Measurements from ENCODE around the gene GAS2L3. TPM values are rescaled to one million over a fixed set of nuclear protein-coding genes. Genes with fewer than 3 reads are reported as not detected.

GAS2L3 gene
- total and polyA plus RNA-seq, 2 of the 8 experiments (the other 6 are each of a cell fraction or from before 2014, with no cell fraction given) = 2.1 to 19.3 TPM

DNA sequence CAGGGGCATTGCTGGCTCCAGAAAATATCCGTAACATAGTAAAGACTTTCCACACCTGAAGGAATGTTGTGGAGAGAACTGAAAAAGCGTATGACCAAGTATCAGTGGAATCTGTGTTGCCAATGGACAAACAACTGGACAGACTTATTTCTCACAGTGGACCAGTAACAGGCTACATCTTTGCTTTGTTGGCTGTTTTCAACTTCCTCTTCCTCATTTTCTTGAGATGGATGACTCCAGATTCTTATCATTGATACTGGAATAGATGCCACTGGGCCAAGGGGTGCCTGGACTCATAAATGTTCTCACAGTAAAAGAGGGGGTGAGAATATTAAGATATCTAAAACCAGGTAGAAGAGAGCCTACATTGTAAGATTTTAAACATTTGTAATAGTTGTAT, 6.4 kb downstream of the GAS2L3 start (continued):
- TF ChIP-seq, protein P1, sequence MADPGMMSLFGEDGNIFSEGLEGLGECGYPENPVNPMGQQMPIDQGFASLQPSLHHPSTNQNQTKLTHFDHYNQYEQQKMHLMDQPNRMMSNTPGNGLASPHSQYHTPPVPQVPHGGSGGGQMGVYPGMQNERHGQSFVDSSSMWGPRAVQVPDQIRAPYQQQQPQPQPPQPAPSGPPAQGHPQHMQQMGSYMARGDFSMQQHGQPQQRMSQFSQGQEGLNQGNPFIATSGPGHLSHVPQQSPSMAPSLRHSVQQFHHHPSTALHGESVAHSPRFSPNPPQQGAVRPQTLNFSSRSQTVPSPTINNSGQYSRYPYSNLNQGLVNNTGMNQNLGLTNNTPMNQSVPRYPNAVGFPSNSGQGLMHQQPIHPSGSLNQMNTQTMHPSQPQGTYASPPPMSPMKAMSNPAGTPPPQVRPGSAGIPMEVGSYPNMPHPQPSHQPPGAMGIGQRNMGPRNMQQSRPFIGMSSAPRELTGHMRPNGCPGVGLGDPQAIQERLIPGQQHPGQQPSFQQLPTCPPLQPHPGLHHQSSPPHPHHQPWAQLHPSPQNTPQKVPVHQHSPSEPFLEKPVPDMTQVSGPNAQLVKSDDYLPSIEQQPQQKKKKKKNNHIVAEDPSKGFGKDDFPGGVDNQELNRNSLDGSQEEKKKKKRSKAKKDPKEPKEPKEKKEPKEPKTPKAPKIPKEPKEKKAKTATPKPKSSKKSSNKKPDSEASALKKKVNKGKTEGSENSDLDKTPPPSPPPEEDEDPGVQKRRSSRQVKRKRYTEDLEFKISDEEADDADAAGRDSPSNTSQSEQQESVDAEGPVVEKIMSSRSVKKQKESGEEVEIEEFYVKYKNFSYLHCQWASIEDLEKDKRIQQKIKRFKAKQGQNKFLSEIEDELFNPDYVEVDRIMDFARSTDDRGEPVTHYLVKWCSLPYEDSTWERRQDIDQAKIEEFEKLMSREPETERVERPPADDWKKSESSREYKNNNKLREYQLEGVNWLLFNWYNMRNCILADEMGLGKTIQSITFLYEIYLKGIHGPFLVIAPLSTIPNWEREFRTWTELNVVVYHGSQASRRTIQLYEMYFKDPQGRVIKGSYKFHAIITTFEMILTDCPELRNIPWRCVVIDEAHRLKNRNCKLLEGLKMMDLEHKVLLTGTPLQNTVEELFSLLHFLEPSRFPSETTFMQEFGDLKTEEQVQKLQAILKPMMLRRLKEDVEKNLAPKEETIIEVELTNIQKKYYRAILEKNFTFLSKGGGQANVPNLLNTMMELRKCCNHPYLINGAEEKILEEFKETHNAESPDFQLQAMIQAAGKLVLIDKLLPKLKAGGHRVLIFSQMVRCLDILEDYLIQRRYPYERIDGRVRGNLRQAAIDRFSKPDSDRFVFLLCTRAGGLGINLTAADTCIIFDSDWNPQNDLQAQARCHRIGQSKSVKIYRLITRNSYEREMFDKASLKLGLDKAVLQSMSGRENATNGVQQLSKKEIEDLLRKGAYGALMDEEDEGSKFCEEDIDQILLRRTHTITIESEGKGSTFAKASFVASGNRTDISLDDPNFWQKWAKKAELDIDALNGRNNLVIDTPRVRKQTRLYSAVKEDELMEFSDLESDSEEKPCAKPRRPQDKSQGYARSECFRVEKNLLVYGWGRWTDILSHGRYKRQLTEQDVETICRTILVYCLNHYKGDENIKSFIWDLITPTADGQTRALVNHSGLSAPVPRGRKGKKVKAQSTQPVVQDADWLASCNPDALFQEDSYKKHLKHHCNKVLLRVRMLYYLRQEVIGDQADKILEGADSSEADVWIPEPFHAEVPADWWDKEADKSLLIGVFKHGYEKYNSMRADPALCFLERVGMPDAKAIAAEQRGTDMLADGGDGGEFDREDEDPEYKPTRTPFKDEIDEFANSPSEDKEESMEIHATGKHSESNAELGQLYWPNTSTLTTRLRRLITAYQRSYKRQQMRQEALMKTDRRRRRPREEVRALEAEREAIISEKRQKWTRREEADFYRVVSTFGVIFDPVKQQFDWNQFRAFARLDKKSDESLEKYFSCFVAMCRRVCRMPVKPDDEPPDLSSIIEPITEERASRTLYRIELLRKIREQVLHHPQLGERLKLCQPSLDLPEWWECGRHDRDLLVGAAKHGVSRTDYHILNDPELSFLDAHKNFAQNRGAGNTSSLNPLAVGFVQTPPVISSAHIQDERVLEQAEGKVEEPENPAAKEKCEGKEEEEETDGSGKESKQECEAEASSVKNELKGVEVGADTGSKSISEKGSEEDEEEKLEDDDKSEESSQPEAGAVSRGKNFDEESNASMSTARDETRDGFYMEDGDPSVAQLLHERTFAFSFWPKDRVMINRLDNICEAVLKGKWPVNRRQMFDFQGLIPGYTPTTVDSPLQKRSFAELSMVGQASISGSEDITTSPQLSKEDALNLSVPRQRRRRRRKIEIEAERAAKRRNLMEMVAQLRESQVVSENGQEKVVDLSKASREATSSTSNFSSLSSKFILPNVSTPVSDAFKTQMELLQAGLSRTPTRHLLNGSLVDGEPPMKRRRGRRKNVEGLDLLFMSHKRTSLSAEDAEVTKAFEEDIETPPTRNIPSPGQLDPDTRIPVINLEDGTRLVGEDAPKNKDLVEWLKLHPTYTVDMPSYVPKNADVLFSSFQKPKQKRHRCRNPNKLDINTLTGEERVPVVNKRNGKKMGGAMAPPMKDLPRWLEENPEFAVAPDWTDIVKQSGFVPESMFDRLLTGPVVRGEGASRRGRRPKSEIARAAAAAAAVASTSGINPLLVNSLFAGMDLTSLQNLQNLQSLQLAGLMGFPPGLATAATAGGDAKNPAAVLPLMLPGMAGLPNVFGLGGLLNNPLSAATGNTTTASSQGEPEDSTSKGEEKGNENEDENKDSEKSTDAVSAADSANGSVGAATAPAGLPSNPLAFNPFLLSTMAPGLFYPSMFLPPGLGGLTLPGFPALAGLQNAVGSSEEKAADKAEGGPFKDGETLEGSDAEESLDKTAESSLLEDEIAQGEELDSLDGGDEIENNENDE (IDR thresholded peaks at IDR 0.05; ENCODE audit: insufficient replicate concordance, low read length) = no peak
- no peak for TF ChIP-seq TAF7 (optimal IDR thresholded peaks at IDR 0.05; ENCODE audit: borderline replicate concordance, low read depth, low read length)
